ENCODE measurements around the gene EXOC3. TPM values are rescaled to one million over a fixed set of nuclear protein-coding genes. Genes with fewer than 3 reads are reported as not detected.
"Not testable (repeated sequence)": the region's sequence is repeated elsewhere in the genome, so short reads cannot be mapped to it uniquely, and the experiment has no call there.

The EXOC3 gene
- total RNA-seq, 1 donor from 2014 or later: 37.3 TPM

DNA sequence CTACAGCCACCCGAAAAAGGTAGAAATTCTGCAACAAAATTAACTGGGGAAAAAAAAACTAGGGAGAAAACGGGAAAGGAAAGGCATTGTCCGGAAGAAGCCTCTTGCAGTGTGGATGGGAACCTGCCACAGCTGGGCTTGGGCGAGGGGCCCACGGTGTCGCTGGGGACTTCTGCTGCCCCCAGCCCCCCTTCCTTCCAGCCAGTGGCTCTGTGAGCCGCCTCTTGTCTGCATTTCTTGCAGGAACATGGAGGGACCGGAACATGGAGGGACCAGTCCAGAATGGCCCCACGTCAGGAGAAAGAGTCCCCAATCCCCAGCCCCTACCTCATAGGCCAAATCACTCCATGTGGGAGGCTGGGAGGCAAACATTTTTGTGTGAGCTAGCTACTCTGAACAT lies 36.9 kb upstream of the EXOC3 start:
- no peak for DNase-seq (ENCODE audit: low read depth)
- Histone ChIP-seq H3K4me3 (ENCODE audit: low read depth, low read length) (no peak overlapping the region), H3K36me3 (ENCODE audit: control insufficient read depth, insufficient read depth, low read length) (no peaks in the 10 kb centered on the region), H3K27me3 (ENCODE audit: control insufficient read depth, insufficient read depth, low read length) (no peaks in the 10 kb centered on the region)
- TF ChIP-seq, protein P1, sequence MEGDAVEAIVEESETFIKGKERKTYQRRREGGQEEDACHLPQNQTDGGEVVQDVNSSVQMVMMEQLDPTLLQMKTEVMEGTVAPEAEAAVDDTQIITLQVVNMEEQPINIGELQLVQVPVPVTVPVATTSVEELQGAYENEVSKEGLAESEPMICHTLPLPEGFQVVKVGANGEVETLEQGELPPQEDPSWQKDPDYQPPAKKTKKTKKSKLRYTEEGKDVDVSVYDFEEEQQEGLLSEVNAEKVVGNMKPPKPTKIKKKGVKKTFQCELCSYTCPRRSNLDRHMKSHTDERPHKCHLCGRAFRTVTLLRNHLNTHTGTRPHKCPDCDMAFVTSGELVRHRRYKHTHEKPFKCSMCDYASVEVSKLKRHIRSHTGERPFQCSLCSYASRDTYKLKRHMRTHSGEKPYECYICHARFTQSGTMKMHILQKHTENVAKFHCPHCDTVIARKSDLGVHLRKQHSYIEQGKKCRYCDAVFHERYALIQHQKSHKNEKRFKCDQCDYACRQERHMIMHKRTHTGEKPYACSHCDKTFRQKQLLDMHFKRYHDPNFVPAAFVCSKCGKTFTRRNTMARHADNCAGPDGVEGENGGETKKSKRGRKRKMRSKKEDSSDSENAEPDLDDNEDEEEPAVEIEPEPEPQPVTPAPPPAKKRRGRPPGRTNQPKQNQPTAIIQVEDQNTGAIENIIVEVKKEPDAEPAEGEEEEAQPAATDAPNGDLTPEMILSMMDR (IDR thresholded peaks at IDR 0.05; ENCODE audit: insufficient read depth, low read length, poor library complexity, severe bottlenecking): no peak

DNA sequence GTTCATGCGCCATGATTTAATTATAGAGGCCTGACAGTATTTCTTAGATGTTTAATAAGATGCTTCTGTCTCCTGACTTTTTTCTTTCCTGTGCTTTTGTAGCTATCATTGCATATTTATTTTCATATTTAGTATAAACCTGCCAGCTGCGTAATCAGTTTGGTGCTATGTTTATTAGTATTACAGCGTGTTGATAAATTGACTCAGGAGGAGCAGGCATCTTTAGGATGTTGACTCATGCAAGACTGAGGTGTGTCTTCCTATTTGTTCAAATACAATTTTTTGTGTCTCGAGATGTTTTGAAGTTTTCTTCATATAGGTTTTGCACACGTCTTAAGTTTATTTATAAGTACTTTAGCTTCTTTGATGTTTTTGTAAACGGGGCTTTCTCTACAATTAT lies 35.9 kb upstream of the EXOC3 start:
- TF ChIP-seq, protein P1 (IDR thresholded peaks at IDR 0.05; ENCODE audit: insufficient read depth, low read length, poor library complexity, severe bottlenecking): no peak
- DNase-seq (ENCODE audit: low read depth): no peak
- Histone ChIP-seq H3K36me3 (ENCODE audit: control insufficient read depth, insufficient read depth, low read length) (no peaks in the 10 kb centered on the region), H3K4me3 (ENCODE audit: low read depth, low read length) (no peak overlapping the region), H3K27me3 (ENCODE audit: control insufficient read depth, insufficient read depth, low read length) (no peaks in the 10 kb centered on the region)

DNA sequence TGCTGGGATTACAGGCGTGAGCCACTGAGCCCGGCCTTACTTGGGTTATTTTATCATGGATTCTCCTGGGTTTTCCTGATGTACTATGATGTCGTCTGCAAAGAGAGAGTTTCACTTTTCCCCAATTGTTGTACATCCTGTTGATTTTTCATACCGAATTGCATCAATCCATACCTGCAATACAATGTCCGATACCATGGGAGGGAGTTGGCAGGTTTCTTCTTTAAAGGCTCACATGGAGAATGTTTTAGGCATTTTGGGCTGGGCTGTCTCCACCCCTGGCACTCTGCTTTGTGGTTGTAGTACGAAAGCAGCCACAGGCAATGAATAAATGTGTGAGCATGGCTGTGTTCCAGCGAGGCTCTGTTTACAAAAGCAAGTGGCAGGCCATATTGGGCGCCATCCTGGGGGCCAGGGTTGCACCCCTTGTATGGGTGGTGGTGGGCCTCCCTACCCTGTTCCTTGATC lies 35.1 kb upstream of the EXOC3 start:
- TF ChIP-seq, protein P1 (IDR thresholded peaks at IDR 0.05; ENCODE audit: insufficient read depth, low read length, poor library complexity, severe bottlenecking): no peak
- H3K27me3 ChIP-seq (ENCODE audit: control insufficient read depth, insufficient read depth, low read length): no peaks in the 10 kb centered on the region
- no peak overlapping the region for H3K4me3 ChIP-seq (ENCODE audit: low read depth, low read length)
- no peaks in the 10 kb centered on the region for H3K36me3 ChIP-seq (ENCODE audit: control insufficient read depth, insufficient read depth, low read length)
- DNase-seq (ENCODE audit: low read depth): no peak

DNA sequence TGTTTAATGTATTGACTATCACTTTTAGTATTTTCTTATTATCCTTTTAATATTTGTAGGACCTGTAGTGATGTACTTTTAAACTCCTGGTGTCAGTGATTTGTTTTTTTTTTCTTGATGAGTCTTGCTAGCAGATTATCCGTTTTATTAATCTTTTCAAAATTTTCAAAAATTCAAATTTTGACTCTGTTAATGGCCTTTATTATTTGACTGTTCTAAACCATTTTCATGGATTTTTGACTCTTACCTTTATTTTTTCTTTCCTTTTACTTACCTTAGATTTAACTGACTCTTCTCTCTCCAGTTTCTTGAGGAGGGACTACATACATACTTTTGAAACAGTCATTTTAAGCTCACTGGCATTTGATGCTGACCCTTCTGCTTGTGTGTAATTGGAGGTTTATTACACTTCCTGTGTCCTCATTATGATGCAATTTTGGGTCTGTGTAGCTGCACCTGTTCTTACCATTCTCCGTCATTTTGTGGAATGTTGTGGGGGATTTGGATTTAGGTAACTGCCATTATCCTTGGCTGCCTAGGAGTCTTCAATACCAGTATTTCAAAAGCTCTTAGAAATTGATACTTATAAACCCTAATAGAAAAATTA lies 32.0 kb upstream of the EXOC3 start:
- Histone ChIP-seq H3K27me3 (ENCODE audit: control insufficient read depth, insufficient read depth, low read length) (no peaks in the 10 kb centered on the region), H3K4me3 (ENCODE audit: low read depth, low read length) (no peak overlapping the region), H3K36me3 (ENCODE audit: control insufficient read depth, insufficient read depth, low read length) (no peaks in the 10 kb centered on the region)
- DNase-seq (ENCODE audit: low read depth): no peak
- TF ChIP-seq, protein P1 (IDR thresholded peaks at IDR 0.05; ENCODE audit: insufficient read depth, low read length, poor library complexity, severe bottlenecking): no peak

DNA sequence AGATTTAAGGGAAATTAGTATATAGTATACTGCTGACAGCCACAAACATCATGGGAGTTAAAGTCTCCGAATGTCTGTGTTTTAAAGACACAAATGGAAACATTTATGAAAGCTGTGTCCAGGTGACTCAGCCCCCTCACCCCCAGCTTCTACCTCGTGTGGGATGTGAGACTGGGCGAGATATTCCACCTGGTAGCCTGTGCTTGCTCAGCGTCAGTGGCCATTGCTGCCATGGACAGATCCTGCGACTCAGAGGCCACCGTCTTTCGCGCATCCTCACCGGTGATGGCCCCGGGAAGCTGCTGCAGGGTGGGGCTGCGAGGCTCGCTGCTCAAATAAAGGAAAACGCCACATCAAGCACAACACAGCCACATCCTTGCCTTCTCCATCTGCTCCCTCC lies 31.2 kb upstream of the EXOC3 start:
- Histone ChIP-seq H3K36me3 (ENCODE audit: control insufficient read depth, insufficient read depth, low read length) (no peaks in the 10 kb centered on the region), H3K27me3 (ENCODE audit: control insufficient read depth, insufficient read depth, low read length) (no peaks in the 10 kb centered on the region), H3K4me3 (ENCODE audit: low read depth, low read length) (no peak overlapping the region)
- TF ChIP-seq, protein P1 (IDR thresholded peaks at IDR 0.05; ENCODE audit: insufficient read depth, low read length, poor library complexity, severe bottlenecking): no peak
- DNase-seq (ENCODE audit: low read depth): no peak

DNA sequence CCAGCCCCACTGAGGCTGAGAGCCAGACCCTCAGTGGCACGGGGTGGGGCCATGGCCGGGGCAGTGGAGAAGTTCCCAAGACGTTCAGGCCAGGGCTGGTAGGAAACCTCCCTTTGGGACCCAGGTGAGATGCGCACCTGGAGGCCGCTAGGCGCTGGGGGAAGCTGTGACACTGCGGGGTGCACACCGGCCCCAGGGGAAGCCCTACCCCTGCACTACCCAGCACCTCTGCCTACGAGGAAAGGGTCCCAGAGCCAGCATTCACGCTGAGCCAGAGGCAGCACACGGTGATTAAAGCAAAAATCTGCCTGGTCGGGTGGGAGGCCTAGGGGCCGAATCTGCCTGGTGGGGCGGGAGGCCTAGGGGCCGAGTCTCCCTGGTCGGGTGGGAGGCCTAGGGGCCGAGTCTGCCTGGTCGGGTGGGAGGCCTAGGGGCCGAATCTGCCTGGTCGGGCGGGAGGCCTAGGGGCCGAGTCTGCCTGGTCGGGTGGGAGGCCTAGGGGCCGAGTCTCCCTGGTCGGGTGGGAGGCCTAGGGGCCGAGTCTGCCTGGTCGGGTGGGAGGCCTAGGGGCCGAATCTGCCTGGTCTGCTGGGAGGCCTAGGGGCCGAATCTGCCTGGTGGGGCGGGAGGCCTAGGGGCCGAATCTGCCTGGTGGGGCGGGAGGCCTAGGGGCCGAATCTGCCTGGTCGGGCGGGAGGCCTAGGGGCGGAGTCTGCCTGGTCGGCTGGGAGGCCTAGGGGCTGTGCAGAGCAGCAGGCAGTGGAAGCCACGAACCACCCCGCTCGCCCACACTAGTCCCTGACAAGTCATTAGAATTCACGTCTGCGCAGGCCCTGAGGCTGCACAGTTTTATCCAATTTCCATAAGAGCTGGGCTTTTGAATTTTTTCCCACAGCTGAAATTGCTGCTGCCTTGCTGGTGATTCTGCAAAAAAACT lies 27.7 kb upstream of the EXOC3 start:
- H3K36me3 ChIP-seq (ENCODE audit: control insufficient read depth, insufficient read depth, low read length); H3K4me3 ChIP-seq (ENCODE audit: low read depth, low read length); DNase-seq (ENCODE audit: low read depth); H3K27me3 ChIP-seq (ENCODE audit: control insufficient read depth, insufficient read depth, low read length): not testable (repeated sequence)
